OCI-LY7 (cell line): ENCODE data around the gene ARMC12. TPM values are rescaled to one million over a fixed set of nuclear protein-coding genes. Genes with fewer than 3 reads are reported as not detected.

ENCODE experiments used
- BruUV-seq: library from RNA; stranded (reverse); fragments of 400-500 nt; replicated peaks from 2 replicates; lab custom pipeline; 2021; lab: Mats Ljungman, UMichigan
- CTCF ChIA-PET: fragments of 300-600 bp; sonication (Branson Sonifier 250); formaldehyde crosslinking; loops from one replicate; lab custom pipeline; 2022; ENCODE audit warnings: antibody characterized with exemption; ENCODE audit not compliant: unreplicated experiment; lab: Charles Lee
- POLR2A ChIA-PET: fragments of 300-600 bp; sonication (Branson Sonifier 250); formaldehyde crosslinking; loops from one replicate; lab custom pipeline; 2022; ENCODE audit warnings: antibody characterized with exemption; lab: Charles Lee
- DNase-seq: peaks from one replicate; pipeline ENCODE4 v3.0.0-alpha.2; 2015; ENCODE audit warnings: low spot score
- H2AFZ ChIP-seq: fragments of 200-600 bp; sonication (generic), shearing (Covaris generic); 2 replicates; pipeline ENCODE4 v1.6.1; 2014; ENCODE audit warnings: mild to moderate bottlenecking, antibody characterized with exemption, low read length, moderate library complexity
- H3K27ac ChIP-seq: fragments of 200-600 bp; sonication (generic); 2 replicates; pipeline ENCODE4 v1.5.1; 2014; ENCODE audit warnings: mixed run types, low read depth, mild to moderate bottlenecking, moderate library complexity, low read length, inconsistent platforms; ENCODE audit not compliant: poor library complexity, severe bottlenecking
- H3K36me3 ChIP-seq: fragments of 200-600 bp; sonication (generic); 2 replicates; pipeline ENCODE4 v1.6.1; 2014; ENCODE audit warnings: mild to moderate bottlenecking, antibody characterized with exemption, low read length, moderate library complexity, mixed read lengths; ENCODE audit not compliant: insufficient read depth
- H3K4me1 ChIP-seq: fragments of 200-600 bp; sonication (generic); 2 replicates; pipeline ENCODE4 v1.5.1; 2014; ENCODE audit warnings: mild to moderate bottlenecking, low read length; ENCODE audit not compliant: insufficient read depth, poor library complexity, severe bottlenecking
- H3K4me2 ChIP-seq: fragments of 200-600 bp; sonication (generic); 2 replicates; pipeline ENCODE4 v1.6.1; 2014; ENCODE audit warnings: mild to moderate bottlenecking, low read length
- H3K4me3 ChIP-seq: fragments of 200-600 bp; sonication (generic); 2 replicates; pipeline ENCODE4 v1.5.1; 2014; ENCODE audit warnings: mild to moderate bottlenecking, low read depth, low read length; ENCODE audit not compliant: poor library complexity, severe bottlenecking
- H3K79me2 ChIP-seq: fragments of 200-600 bp; sonication (generic); 2 replicates; pipeline ENCODE4 v1.6.1; 2016; ENCODE audit warnings: low read depth, mild to moderate bottlenecking, low read length, moderate library complexity, mixed read lengths; ENCODE audit not compliant: insufficient read depth
- H3K9me2 ChIP-seq: fragments of 200-600 bp; sonication (generic); 2 replicates; pipeline ENCODE4 v1.6.1; 2016; ENCODE audit warnings: mild to moderate bottlenecking, low read length, mixed read lengths; ENCODE audit not compliant: insufficient read depth
- H3K9me3 ChIP-seq: fragments of 200-600 bp; sonication (generic); 2 replicates; pipeline ENCODE4 v1.6.1; 2014; ENCODE audit warnings: mild to moderate bottlenecking, mixed run types, low read length, mixed read lengths
- H4K20me1 ChIP-seq: fragments of 200-600 bp; sonication (generic); 2 replicates; pipeline ENCODE4 v1.6.1; 2014; ENCODE audit warnings: mild to moderate bottlenecking, antibody characterized with exemption, low read length, moderate library complexity, mixed read lengths; ENCODE audit not compliant: insufficient read depth
- EZH2phosphoT487 ChIP-seq: fragments of 200-600 bp; sonication (generic); IDR thresholded peaks from 2 replicates; pipeline ENCODE4 v1.6.1; 2018; ENCODE audit warnings: low read depth, borderline replicate concordance, mild to moderate bottlenecking, mixed run types, antibody characterized with exemption, low read length, moderate library complexity, mixed read lengths
- intact Hi-C: fragments of 100-400 bp; cut with micrococcal nuclease; formaldehyde crosslinking; loops from one replicate; pipeline ENCODE4 v1.10.0; 2022; ENCODE audit not compliant: unreplicated experiment
- total RNA-seq, 2 experiments: library from RNA; depleted of rRNA in 1 of 2; stranded (reverse); fragments of >200 nt in 1 of 2; shearing (Covaris generic) in 1 of 2; gene quantifications; 2 replicates each; pipeline ENCODE4 v1.2.3, GENCODE V29; 2014 to 2022
- TF ChIP-seq, protein P1 (sequence below): fragments of 200-600 bp; sonication (generic); conservative IDR thresholded peaks from 2 replicates; pipeline ENCODE4 v1.5.1; 2014; ENCODE audit warnings: mild to moderate bottlenecking, antibody characterized with exemption, low read length, moderate library complexity, mixed read lengths

Gene ARMC12
- total RNA-seq, 2 experiments from 2014 or later = 3.4 to 4.9 TPM

- ChIA-PET POLR2A (interaction anchor here (0.5 to 2.6 kb wide), 8 partner anchors 8 to 696 kb away, joined by 3 to 9 read pairs (median 3); no protein-coding TSS in a partner anchor), CTCF (interaction anchor here (1.5 to 2.3 kb wide), 2 partner anchors 11 to 40 kb away, joined by 3 to 11 read pairs; no protein-coding TSS in a partner anchor)
- no peaks in the 10 kb centered on the region for H3K9me2 ChIP-seq
- BruUV-seq = no TSS peak
- H3K4me2 ChIP-seq = peak overlapping the region; percentile 96
- H3K9me3 ChIP-seq = no peaks in the 10 kb centered on the region
- DNase-seq = peak; percentile 68
- no peak for TF ChIP-seq EZH2phosphoT487
- TF ChIP-seq, protein P1, sequence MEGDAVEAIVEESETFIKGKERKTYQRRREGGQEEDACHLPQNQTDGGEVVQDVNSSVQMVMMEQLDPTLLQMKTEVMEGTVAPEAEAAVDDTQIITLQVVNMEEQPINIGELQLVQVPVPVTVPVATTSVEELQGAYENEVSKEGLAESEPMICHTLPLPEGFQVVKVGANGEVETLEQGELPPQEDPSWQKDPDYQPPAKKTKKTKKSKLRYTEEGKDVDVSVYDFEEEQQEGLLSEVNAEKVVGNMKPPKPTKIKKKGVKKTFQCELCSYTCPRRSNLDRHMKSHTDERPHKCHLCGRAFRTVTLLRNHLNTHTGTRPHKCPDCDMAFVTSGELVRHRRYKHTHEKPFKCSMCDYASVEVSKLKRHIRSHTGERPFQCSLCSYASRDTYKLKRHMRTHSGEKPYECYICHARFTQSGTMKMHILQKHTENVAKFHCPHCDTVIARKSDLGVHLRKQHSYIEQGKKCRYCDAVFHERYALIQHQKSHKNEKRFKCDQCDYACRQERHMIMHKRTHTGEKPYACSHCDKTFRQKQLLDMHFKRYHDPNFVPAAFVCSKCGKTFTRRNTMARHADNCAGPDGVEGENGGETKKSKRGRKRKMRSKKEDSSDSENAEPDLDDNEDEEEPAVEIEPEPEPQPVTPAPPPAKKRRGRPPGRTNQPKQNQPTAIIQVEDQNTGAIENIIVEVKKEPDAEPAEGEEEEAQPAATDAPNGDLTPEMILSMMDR = no peak
- no peaks in the 10 kb centered on the region for H3K36me3 ChIP-seq
- H3K4me1 ChIP-seq = peaks cover 77% of the 10 kb centered on the region
- peak overlapping the region; percentile 34; the same call in 1 of the 2 replicates for H2AFZ ChIP-seq
- intact Hi-C loops = no loop called here
- H3K4me3 ChIP-seq = peak overlapping the region; percentile 75
- H4K20me1 ChIP-seq = no peaks in the 10 kb centered on the region
- peaks cover 11% of the 10 kb centered on the region; the same call in 1 of the 2 replicates for H3K79me2 ChIP-seq
- H3K27ac ChIP-seq = peak overlapping the region; percentile 96
Observed at GRCh38 chr6:35727231-35727934, 9.4 kb upstream of the ARMC12 start.

DNA sequence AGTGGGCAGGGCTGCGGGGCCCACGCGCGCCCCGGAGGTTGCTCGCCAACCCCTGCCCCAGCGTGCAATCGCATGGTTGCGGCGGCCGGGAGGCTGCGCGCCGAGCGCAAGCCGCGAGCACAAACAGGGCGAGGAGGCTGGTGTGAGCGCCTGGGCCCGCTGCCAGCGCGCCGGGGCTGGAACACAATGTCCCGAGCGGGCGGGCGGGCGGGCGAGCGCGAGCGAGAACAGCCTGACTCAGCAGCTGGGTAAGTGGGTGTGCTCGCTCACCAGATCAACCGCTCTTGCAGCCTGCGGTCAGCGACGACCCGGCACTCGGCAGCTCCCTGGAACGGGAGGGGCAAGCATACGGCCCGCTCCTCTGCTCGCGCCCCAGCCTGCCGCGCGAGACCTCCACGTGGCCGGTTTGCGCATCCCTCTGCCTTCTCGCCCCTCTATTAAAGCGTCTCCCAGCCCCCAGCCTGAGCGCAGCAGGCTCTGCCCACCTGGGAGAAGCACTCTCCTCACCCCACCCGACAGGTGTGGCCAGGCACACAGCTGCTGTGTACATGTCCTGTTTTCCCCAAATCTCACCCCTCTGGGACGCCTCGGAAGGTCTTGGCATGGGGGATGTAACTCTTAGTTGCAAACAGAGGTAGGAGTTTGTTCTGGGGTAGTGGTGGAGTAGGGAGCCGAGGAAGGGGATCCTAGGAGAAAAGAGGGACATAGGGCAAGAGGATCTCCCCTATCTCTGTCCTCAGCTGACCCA, 8.7 kb upstream of the ARMC12 start:
- Histone ChIP-seq H3K4me3 (peak overlapping the region; percentile 75), H3K9me2 (no peaks in the 10 kb centered on the region), H4K20me1 (no peaks in the 10 kb centered on the region), H3K27ac (peak overlapping the region; percentile 96), H3K4me2 (peak overlapping the region; percentile 96), H3K9me3 (no peaks in the 10 kb centered on the region), H3K36me3 (no peaks in the 10 kb centered on the region), H2AFZ (peak overlapping the region; percentile 15; the same call in 1 of the 2 replicates), H3K79me2 (peaks cover 11% of the 10 kb centered on the region; the same call in 1 of the 2 replicates), H3K4me1 (peaks cover 80% of the 10 kb centered on the region)
- ChIA-PET POLR2A (interaction anchor here (0.6 to 2.6 kb wide), 10 partner anchors 8 to 1072 kb away, joined by 3 to 7 read pairs (median 3); no protein-coding TSS in a partner anchor), CTCF (interaction anchor here (1.1 to 2.3 kb wide), 3 partner anchors 12 to 139 kb away, joined by 3 to 11 read pairs (median 3); no protein-coding TSS in a partner anchor)
- no peak for TF ChIP-seq EZH2phosphoT487
- TF ChIP-seq, protein P1 = no peak
- intact Hi-C loops = loop anchor here (1.0 kb wide), 1 partner anchor 40 kb away; the partner anchor contains the start of gene FKBP5
- BruUV-seq = no TSS peak
- peak; percentile 94 for DNase-seq
